Measurements from ENCODE around the gene FAM120B.

The FAM120B gene

GRCh38 chr6:170416303-170416702 lies 109.7 kb downstream of the FAM120B start:
- DNase-seq: no peak

GRCh38 chr6:170416959-170417606 lies 110.5 kb downstream of the FAM120B start:
- DNase-seq: no peak

- DNase-seq: no peak
These were observed 111.3 kb downstream of the FAM120B start for GRCh38 chr6:170417881-170418280.

- no peak for DNase-seq
These were observed 113.7 kb downstream of the FAM120B start for GRCh38 chr6:170420283-170420682.

- no peak for DNase-seq
These were observed 114.5 kb downstream of the FAM120B start for GRCh38 chr6:170420791-170421776.

- no peak for DNase-seq
These were observed 115.4 kb downstream of the FAM120B start for GRCh38 chr6:170421921-170422320.

- no peak for DNase-seq
These were observed 116.5 kb downstream of the FAM120B start for GRCh38 chr6:170423030-170423429.

- DNase-seq: no peak
These were observed 117.5 kb downstream of the FAM120B start for GRCh38 chr6:170423814-170424603.

GRCh38 chr6:170424604-170425126 lies 118.1 kb downstream of the FAM120B start:
- no peak for DNase-seq

GRCh38 chr6:170429450-170429849 lies 122.9 kb downstream of the FAM120B start:
- no peak for DNase-seq

GRCh38 chr6:170433163-170434116 lies 126.9 kb downstream of the FAM120B start:
- no peak for DNase-seq

- no peak for DNase-seq
These were observed 127.7 kb downstream of the FAM120B start for GRCh38 chr6:170434117-170434820.

GRCh38 chr6:170434821-170435155 lies 128.2 kb downstream of the FAM120B start:
- no peak for DNase-seq

- no peak for DNase-seq
These were observed 129.2 kb downstream of the FAM120B start for GRCh38 chr6:170435766-170436165.

GRCh38 chr6:170436209-170436809 lies 129.8 kb downstream of the FAM120B start:
- no peak for DNase-seq

GRCh38 chr6:170437719-170438401 lies 131.3 kb downstream of the FAM120B start:
- DNase-seq: no peak

GRCh38 chr6:170438402-170438753 lies 131.8 kb downstream of the FAM120B start:
- DNase-seq: peak in 50 of 56 donors; percentile 12 to 90 (median 65)

- DNase-seq: no peak
These were observed 132.3 kb downstream of the FAM120B start for GRCh38 chr6:170438861-170439260.

Measured in amygdala (tissue), 56 donors.